HepG2 (cell line): ENCODE results near the gene OR2V2. TPM values are rescaled to one million over a fixed set of nuclear protein-coding genes. Genes with fewer than 3 reads are reported as not detected.

Experiments used
- ATAC-seq: fragments of 200-7000 bp; cut with Tn5 transposase; 3 replicates; pipeline ENCODE4 v1.9.1; 2020; ENCODE audit warnings: mild to moderate bottlenecking, moderate library complexity
- BruUV-seq: library from RNA; stranded (reverse); fragments of 400-500 nt; replicated peaks from 2 replicates; lab custom pipeline; 2021; lab: Mats Ljungman, UMichigan
- CTCF ChIA-PET: fragments of 300-600 bp; formaldehyde crosslinking; extraction: SDS; loops from one replicate; lab custom pipeline; 2021; ENCODE audit warnings: low total read pairs, inconsistent platforms, low intra/inter-chr PET ratio; lab: Yijun Ruan, JAX
- POLR2A ChIA-PET: fragments of 350-600 bp; sonication (Branson Sonifier 250); formaldehyde crosslinking; loops from one replicate; lab custom pipeline; 2020; ENCODE audit warnings: antibody characterized with exemption, inconsistent platforms; lab: Yijun Ruan, JAX
- DNase-seq: peaks from one replicate; pipeline ENCODE4 v3.0.0-alpha.2; 2015; ENCODE audit warnings: low spot score
- FAIRE-seq: peaks from 3 replicates; lab custom pipeline; 2011; peaks lifted over from hg19 to GRCh38; lab: Jason Lieb, UNC
- H2AFZ ChIP-seq: one replicate; pipeline ENCODE4 v1.6.1; 2011; ENCODE audit warnings: low read length, inconsistent platforms
- H3K27ac ChIP-seq: fragments of 300-600 bp; 3 replicates; pipeline ENCODE4 v1.8.0; 2011; ENCODE audit warnings: mixed run types, mild to moderate bottlenecking, mixed read lengths, low read length, inconsistent platforms; ENCODE audit not compliant: insufficient read depth; ENCODE audit errors: extremely low read length
- H3K27me3 ChIP-seq, 2 experiments: fragments of 200-600 bp in 1 of 2; 2 replicates in 1 of 2; 3 replicates in 1 of 2; pipeline versions ENCODE4 v1.6.0 to v1.8.0; 2011; ENCODE audit warnings: low read length in 2 of 2, mild to moderate bottlenecking in 2 of 2, moderate library complexity in 2 of 2, inconsistent platforms in 1 of 2; ENCODE audit not compliant: insufficient read depth in 2 of 2, control insufficient read depth in 1 of 2
- H3K36me3 ChIP-seq, 2 experiments: fragments of 200-600 bp in 1 of 2; replicated peaks in 1 of 2; 2 replicates in 1 of 2; 3 replicates in 1 of 2; pipeline versions ENCODE4 v1.5.1 to v1.8.0; 2011; ENCODE audit warnings: low read length in 2 of 2, inconsistent platforms in 1 of 2; ENCODE audit not compliant: insufficient read depth in 2 of 2, control insufficient read depth in 1 of 2
- H3K4me1 ChIP-seq: 2 replicates; pipeline ENCODE4 v1.5.1; 2012; ENCODE audit warnings: low read length, inconsistent platforms; ENCODE audit not compliant: insufficient read depth
- H3K4me2 ChIP-seq: 2 replicates; pipeline ENCODE4 v1.6.0; 2011; ENCODE audit warnings: low read depth, low read length, inconsistent platforms
- H3K4me3 ChIP-seq, 3 experiments: fragments of 200-600 bp in 1 of 3; sonication (generic), shearing (Covaris generic) in 1 of 3; replicated peaks in 1 of 3; 2 replicates each; pipeline ENCODE4 v1.5.1; 2011 to 2016; ENCODE audit warnings: low read length in 3 of 3, inconsistent platforms in 2 of 3, low read depth in 2 of 3, mild to moderate bottlenecking in 2 of 3, control low read depth in 1 of 3, mixed read lengths in 1 of 3; ENCODE audit not compliant: insufficient read depth in 1 of 3
- H3K79me2 ChIP-seq: one replicate; pipeline ENCODE4 v1.6.1; 2011; ENCODE audit warnings: low read length, inconsistent platforms; ENCODE audit not compliant: insufficient read depth
- H3K9ac ChIP-seq: 2 replicates; pipeline ENCODE4 v1.6.0; 2011; ENCODE audit warnings: mild to moderate bottlenecking, low read depth, low read length, inconsistent platforms; ENCODE audit not compliant: insufficient read depth
- H3K9me3 ChIP-seq: 2 replicates; pipeline ENCODE4 v1.5.1; 2012; ENCODE audit warnings: mild to moderate bottlenecking, low read length
- H4K20me1 ChIP-seq: 2 replicates; pipeline ENCODE4 v1.6.0; 2011; ENCODE audit warnings: inconsistent platforms, mild to moderate bottlenecking, low read length, moderate library complexity; ENCODE audit not compliant: insufficient read depth
- ATF6 ChIP-seq: sonication (generic); formaldehyde crosslinking; conservative IDR thresholded peaks from 2 replicates; pipeline ENCODE4 v1.4.0; 2020; ENCODE audit warnings: missing genetic modification reagents
- HBP1 ChIP-seq: IDR thresholded peaks from 2 replicates; pipeline ENCODE4 v1.6.1; 2016; ENCODE audit warnings: low read depth, control low read depth
- HDAC6 ChIP-seq: fragments of 200-600 bp; sonication (generic); IDR thresholded peaks from 2 replicates; pipeline ENCODE4 v1.7.0; 2017; ENCODE audit warnings: mild to moderate bottlenecking, antibody characterized with exemption, low read length, low read depth
- HMGXB4 ChIP-seq, 2 experiments: sonication (generic) in 1 of 2; formaldehyde crosslinking in 1 of 2; IDR thresholded peaks; 2 replicates each; pipeline versions ENCODE4 v1.4.0 to v1.6.1; 2018 to 2020; ENCODE audit warnings: missing genetic modification reagents in 2 of 2, borderline replicate concordance in 1 of 2, low read depth in 1 of 2, mild to moderate bottlenecking in 1 of 2, missing biosample characterization in 1 of 2
- IKZF5 ChIP-seq: IDR thresholded peaks from 2 replicates; pipeline ENCODE4 v1.6.1; 2018; ENCODE audit warnings: missing genetic modification reagents, mild to moderate bottlenecking, missing compliant biosample characterization
- NCOA2 ChIP-seq: sonication (generic); formaldehyde crosslinking; IDR thresholded peaks from 2 replicates; pipeline ENCODE4 v1.8.0; 2022; ENCODE audit warnings: inconsistent platforms
- NKX3-1 ChIP-seq: sonication (generic); formaldehyde crosslinking; IDR thresholded peaks from 2 replicates; pipeline ENCODE4 v1.5.0; 2020; ENCODE audit warnings: missing genetic modification reagents
- POLR2AphosphoS5 ChIP-seq: IDR thresholded peaks from 2 replicates; pipeline ENCODE4 v1.6.1; 2012; ENCODE audit warnings: low read depth, low read length
- SIN3A ChIP-seq: IDR thresholded peaks from 2 replicates; pipeline ENCODE4 v1.6.1; 2011; ENCODE audit warnings: low read depth, mild to moderate bottlenecking, control low read depth, low read length, borderline replicate concordance
- SP140L ChIP-seq: sonication (generic); formaldehyde crosslinking; IDR thresholded peaks from 2 replicates; pipeline ENCODE4 v1.4.0; 2020; ENCODE audit warnings: missing genetic modification reagents, borderline replicate concordance
- SRY ChIP-seq: sonication (generic); formaldehyde crosslinking; IDR thresholded peaks from 2 replicates; pipeline ENCODE4 v1.8.0; 2022; ENCODE audit warnings: mild to moderate bottlenecking, missing genetic modification reagents
- TFAP4 ChIP-seq: sonication (generic); IDR thresholded peaks from 2 replicates; pipeline ENCODE4 v1.6.1; 2016; ENCODE audit warnings: low read depth, borderline replicate concordance
- YEATS4 ChIP-seq: sonication (generic); formaldehyde crosslinking; IDR thresholded peaks from 2 replicates; pipeline ENCODE4 v1.4.0; 2020; ENCODE audit warnings: missing genetic modification reagents, borderline replicate concordance
- ZNF234 ChIP-seq: sonication (generic); formaldehyde crosslinking; conservative IDR thresholded peaks from 2 replicates; pipeline ENCODE4 v1.5.1; 2020; ENCODE audit warnings: mild to moderate bottlenecking, missing genetic modification reagents
- whole genome bisulfite sequencing: methylation state at CpG from one replicate; pipeline ENCODE4 v1.1.6; 2017; ENCODE audit warnings: low lambda C conversion rate; 5-methylcytosine and 5-hydroxymethylcytosine counted together
- in situ Hi-C: cut with HindIII; loops from 2 replicates; pipeline ENCODE4 v1.10.0; 2017; ENCODE audit warnings: low pct_unique_long_range_greater_than_20kb; ENCODE audit not compliant: extremely low pct_ligation_motif_present
- intact Hi-C: fragments of 100-400 bp; cut with micrococcal nuclease; formaldehyde crosslinking; loops from one replicate; pipeline ENCODE4 v1.10.0; 2022; ENCODE audit not compliant: unreplicated experiment
- polyA plus RNA-seq, 8 experiments: library from polyadenylated mRNA; depleted of rRNA in 3 of 8; stranded (reverse) in 7 of 8; unstranded in 1 of 8; fragments of >200 nt; fragmentation: Illumina TruSeq in 4 of 8; extraction: Trizol in 4 of 8; gene quantifications; 2 replicates each; pipeline versions ENCODE4 v1.2.1 to v1.2.3, GENCODE V29; 2011 to 2016; ENCODE audit warnings: low read depth in 4 of 8, missing spikeins in 1 of 8, mixed read lengths in 1 of 8; ENCODE audit not compliant: insufficient read depth in 1 of 8
- total RNA-seq, 5 experiments: library from RNA; depleted of rRNA; stranded (reverse); fragments of >200 nt; fragmentation: Illumina TruSeq; extraction: Trizol; gene quantifications; 2 replicates each; pipeline ENCODE4 v1.2.3, GENCODE V29; 2016; ENCODE audit warnings: low read depth in 1 of 5

The OR2V2 gene
- total and polyA plus RNA-seq, 2 of the 13 experiments (the other 11 are each of a cell fraction or from before 2014, with no cell fraction given) = not detected

GRCh38 chr5:181121675-181122561 is 25.5 kb upstream of the OR2V2 start (continued):
- TF ChIP-seq ZNF234 (CRISPR knock-in tag) = no peak

- peaks cover 10 to 53% of the 10 kb centered on the region in 2 experiments; a peak in 4 of 5 replicates for H3K27me3 ChIP-seq
- H3K4me1 ChIP-seq = no peaks in the 10 kb centered on the region
- in situ Hi-C loops (no loop called here), intact Hi-C loops (no loop called here)
- 0% methylated on average over 3 of the region's 3 CpGs for WGBS
- no peak for FAIRE-seq
- ATAC-seq = no peak
- H4K20me1 ChIP-seq = no peaks in the 10 kb centered on the region
- POLR2A ChIA-PET = no interaction called here
- CTCF ChIA-PET = no interaction called here
- no peak for DNase-seq
- H3K9me3 ChIP-seq = no peaks in the 10 kb centered on the region
- H3K79me2 ChIP-seq = no peaks in the 10 kb centered on the region
- H3K9ac ChIP-seq = no peak overlapping the region
- no peaks in the 10 kb centered on the region for H3K36me3 ChIP-seq
- BruUV-seq = no TSS peak
- H3K27ac ChIP-seq = no peak overlapping the region
- no peak overlapping the region for H2AFZ ChIP-seq
- no peak overlapping the region for H3K4me2 ChIP-seq
- H3K4me3 ChIP-seq = no peak overlapping the region
- no peak for TF ChIP-seq TFAP4
- no peak for TF ChIP-seq SRY (CRISPR knock-in tag)
- TF ChIP-seq NCOA2 (CRISPR knock-in tag) = no peak
- TF ChIP-seq ATF6 (CRISPR knock-in tag) = no peak
- no peak for TF ChIP-seq YEATS4 (CRISPR knock-in tag)
- no peak for TF ChIP-seq HBP1 (CRISPR knock-in tag)
- TF ChIP-seq SP140L = no peak
- no peak for TF ChIP-seq HMGXB4 (CRISPR knock-in tag; IDR thresholded peaks at IDR 0.05; ENCODE audit: borderline replicate concordance in 1 of 2, low read depth in 1 of 2)
- TF ChIP-seq HDAC6 = no peak
- TF ChIP-seq NKX3-1 = no peak
- TF ChIP-seq IKZF5 (CRISPR knock-in tag) = no peak
- no peak for TF ChIP-seq SIN3A
- no peak for TF ChIP-seq POLR2AphosphoS5
These were observed 22.9 kb upstream of the OR2V2 start for GRCh38 chr5:181124526-181124925.
